CMK (cell line): ENCODE data around the gene FFAR3.
A peak's percentile ranks its signal among the peaks of the same experiment; 100 is the strongest.

Experiments
- DNase-seq: peaks from one replicate; pipeline ENCODE4 v3.0.0-alpha.2; 2010; ENCODE audit warnings: low read depth

The FFAR3 gene, protein sequence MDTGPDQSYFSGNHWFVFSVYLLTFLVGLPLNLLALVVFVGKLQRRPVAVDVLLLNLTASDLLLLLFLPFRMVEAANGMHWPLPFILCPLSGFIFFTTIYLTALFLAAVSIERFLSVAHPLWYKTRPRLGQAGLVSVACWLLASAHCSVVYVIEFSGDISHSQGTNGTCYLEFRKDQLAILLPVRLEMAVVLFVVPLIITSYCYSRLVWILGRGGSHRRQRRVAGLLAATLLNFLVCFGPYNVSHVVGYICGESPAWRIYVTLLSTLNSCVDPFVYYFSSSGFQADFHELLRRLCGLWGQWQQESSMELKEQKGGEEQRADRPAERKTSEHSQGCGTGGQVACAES

DNA sequence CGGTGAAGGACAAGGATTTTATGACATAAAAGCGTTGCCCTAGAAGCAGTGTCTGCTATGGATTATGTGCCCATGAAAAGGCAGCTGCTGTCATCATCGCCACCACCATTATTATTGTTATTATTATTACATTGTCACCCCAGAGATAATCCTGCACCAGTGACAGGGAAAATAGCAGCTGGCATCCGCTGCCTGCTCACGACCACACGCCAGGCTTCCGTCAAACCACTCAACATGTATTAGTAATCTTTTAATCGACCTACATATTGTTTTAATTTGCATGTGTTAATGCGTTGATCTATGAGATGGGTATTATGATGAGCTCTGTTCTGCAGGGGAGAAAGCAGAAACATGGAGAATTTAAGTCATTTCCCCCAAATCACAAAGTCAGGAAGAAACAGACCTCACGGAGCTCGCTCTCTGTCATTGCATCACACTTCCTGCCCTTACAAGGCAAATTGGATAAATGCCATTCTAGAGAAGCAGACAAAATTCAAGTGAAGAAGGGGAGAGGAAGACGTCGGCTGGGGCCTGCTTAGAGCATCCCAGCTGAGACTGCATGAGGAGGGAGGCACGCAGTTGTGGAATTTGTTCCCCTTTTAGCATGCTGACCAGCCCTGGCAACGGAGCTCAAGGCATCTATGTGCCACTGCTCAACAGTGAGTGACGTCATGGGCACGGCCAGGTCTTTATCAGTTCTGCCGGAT lies at the start of gene FFAR3:
FFAR3 (plus strand) TSS at position 594 of the 707 bp plus-strand sequence. CDS start 431 bp downstream, outside the sequence.
- DNase-seq, result no peak

DNA sequence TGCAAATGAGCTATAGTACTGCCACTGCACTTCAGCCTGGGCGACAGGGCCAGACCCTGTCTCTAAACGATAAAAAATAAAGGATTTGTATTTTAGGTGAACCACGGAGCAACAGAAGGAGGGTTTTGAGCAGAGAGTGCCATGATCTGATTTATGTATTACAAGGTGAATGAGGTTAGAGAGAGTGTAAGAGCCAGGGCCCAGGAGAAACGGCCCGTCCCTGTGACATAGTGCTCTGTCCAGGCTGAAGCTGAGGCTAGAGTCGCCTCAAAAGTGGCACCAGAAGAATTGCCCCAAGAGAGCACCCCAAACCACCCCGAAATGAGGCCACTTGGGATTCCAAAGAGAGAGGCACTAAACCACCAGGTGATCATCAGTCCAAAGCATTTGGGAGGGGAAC lies 49.4 kb upstream of the FFAR3 start:
- DNase-seq, result no peak

DNA sequence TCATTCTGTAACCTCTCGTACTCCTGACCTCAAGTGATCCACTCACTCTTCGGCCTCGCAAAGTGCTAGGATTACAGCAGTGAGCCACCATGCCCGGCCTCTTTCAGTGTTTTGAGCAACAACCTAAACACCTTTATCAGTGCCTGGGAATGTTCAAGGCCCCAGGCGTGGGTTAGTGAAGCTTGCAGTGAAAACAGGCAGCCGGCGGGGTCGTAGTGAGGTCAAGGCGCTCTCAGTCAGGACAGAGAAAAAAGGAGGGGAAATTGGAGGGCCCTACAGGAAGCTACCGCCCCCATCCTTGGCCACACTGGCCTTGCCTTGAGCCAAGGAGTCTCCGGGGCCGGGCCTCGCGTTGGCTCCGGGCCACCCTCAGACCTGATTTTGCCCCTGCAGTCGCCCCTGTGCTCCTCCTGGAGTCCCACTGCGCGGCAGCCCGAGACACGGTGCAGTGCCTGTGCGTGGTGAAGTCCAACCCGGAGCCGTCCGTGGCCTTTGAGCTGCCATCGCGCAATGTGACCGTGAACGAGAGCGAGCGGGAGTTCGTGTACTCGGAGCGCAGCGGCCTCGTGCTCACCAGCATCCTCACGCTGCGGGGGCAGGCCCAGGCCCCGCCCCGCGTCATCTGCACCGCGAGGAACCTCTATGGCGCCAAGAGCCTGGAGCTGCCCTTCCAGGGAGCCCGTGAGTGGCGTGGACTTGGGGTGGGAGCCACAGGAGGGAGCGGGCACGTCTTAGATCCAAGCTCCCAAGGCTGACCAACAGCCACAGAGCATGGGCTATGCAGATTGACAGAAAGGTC lies 48.6 kb upstream of the FFAR3 start:
- no peak for DNase-seq

DNA sequence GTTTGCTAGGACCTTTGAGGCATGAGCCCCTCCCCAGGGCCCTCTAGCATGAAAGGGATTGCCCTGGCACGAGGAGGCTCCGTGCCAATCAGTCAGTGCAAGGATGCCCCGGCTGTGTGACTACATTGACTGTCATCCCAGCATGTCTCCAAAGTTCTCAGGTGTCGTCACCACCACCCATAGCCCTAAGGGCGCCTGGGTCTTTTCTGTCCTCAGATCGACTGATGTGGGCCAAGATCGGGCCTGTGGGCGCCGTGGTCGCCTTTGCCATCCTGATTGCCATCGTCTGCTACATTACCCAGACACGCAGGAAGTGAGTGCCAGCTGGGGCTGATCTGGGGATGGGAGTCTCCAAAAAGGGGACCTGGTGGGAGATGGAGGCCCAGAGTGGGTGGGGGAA lies 47.9 kb upstream of the FFAR3 start:
- DNase-seq, result no peak

DNA sequence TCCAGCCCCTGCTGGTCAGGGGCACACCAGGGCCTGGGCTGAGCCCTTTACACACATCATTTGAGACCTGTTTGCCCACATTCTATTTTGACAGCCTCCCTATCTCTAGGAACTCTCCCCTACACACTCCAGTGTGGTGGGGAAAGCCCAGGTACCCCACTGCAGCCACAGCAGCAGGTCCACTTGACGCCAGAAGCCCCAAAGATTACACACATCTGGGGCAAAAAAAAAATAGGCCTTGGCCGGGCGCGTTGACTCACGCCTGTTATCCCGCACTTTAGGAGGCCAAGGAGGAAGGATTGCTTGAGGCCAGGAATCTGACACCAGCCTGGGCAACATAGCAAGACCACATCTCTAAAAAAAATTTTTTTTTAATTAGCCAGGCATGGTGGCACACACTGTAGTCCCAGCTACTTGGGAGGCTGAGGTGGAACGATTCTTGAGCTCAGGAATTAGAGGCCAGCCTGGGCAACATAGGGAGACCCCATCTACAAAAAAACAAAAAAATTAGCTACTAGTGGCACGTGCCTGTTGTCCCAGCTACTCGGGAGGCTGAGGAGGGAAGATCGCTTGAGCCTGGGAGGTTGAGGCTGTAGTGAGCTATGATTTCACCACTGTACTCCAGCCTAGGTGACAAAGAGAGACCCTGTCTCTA lies 47.3 kb upstream of the FFAR3 start:
- DNase-seq, result no peak

DNA sequence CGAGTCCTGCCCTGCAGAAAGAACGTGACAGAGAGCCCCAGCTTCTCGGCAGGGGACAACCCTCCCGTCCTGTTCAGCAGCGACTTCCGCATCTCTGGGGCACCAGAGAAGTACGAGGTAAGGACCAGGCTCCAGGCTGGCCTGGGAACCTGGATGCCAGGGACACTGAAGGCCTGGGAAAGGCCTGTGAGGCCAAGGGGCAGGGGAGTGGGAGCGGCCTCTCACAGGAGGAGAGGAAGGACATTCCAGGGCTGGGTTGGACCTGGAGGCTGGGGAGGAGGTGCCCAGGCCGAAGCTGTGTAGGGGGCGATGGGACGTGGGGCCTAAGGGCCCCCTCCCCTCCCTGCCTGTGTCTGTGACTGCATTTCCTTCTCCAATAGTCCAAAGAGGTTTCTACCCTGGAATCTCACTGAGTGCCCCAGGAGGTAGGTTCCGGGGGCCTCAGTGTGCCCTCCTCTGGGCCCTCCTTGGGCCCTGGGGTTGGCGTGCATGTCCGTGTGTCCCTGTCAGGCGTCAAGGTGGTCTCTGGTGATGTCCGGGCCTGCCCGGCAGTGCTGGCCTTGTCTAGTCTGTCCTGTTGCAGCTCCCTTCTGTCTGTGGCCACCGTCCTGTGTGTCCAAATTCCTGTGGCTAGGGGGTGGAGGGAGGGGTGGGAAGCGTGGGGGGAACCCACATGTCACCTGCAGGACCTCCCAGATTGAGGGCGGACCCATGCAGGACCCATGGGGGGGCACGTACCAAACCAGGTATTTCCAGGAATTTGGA lies 46.2 kb upstream of the FFAR3 start:
- no peak for DNase-seq

DNA sequence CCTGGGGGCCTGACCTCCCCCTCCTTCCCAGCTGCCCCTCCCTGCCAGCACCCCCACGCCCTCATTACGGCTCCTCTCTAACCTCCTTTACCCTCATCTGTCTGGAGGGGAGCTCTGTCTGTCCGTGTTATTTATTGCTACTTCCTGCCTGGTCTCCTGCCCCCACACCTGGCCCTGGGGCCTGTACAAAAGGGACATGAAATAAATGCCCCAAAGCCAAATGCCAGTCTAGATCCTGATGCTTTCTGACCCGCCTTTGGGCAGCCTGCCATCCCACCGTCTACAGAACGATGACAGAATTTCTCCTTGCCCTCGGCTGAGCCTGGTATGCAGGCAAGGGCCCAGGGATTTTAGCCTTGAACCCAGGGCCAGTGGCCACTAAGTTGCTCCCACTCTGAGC lies 44.7 kb upstream of the FFAR3 start:
- no peak for DNase-seq

DNA sequence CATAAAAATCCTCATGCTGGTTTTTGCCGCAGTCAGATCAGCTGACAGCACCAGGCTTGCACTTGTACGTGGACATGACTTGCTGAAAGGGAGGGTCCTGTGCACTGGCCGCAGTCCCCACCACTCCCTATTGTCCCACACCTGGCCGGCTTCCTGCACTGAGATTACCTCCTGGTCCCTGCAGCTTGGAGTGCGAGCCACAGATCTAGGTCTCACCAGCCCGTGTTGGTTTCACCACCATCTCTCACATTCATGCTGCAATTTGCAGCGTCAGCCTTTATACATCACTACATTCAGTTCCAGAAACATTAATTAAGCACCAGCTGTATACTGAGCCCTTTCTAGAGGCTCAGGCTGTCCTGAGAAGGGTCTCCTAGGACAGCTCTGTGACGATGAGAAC lies 44.2 kb upstream of the FFAR3 start:
- no peak for DNase-seq

DNA sequence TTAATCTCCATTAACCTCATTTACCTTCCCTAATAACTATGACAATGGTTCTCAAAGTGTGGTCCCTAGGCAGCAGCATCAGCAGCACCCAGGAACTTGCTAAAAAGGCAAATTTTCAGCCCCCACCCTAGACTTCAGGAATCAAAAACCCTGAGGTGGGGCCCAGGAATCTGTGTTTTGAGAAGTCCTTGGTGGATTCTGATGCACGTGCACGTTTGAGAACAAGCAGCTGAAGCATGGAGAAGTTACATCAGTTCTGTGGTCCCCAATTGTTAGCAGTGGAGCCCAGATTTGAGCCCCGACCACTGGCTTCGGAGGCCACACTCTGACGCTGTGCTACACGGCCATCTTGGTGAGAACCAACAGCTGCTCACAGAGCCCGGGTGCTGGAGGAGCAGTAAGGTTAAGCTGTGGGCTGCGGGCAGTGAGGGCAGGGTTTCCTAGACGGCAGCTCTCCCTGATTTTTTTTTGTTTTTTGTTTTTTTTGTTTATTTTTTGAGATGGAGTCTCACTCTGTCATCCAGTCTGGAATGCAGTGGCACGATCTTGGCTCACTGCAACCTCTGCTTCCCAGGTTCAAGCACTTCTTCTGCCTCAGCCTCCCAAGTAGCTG lies 43.3 kb upstream of the FFAR3 start:
- DNase-seq, result no peak

DNA sequence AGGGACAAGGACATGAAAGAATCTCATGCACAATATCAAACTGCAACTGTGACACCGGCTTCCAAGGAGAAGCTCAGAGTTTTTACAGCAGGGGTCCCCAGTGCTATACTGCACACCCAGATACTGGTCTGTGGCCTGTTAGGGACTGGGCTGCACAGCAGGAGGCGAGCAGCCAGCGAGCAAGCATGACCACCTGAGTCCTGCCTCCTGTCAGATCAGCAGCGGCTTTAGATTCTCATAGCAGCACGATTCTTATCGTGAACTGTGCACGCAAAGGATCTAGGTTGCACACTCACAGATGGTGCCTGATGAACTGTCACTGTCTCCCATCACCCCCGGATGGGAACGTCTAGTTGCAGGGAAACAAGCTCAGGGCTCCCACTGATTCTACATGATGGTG lies 42.4 kb upstream of the FFAR3 start:
- DNase-seq, result no peak

DNA sequence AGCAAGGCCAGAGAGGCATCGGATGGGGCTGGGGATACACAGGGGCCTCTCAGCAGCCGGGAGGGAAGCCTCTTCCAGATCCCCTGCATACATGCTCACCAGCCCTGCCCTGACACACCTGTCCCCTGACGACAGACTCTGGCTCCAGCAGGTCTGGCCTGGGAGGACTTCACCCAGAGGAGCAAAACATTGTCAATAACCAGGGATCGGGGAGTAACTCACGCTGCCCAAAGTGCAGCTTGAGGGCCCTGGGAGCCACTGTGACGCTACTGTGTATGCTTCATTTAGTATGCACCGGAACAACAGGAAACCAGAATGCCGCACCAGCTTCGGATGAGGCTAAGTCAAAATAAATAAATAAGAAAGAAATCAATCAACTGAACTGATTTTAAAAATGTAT lies 41.7 kb upstream of the FFAR3 start:
- DNase-seq, result no peak

DNA sequence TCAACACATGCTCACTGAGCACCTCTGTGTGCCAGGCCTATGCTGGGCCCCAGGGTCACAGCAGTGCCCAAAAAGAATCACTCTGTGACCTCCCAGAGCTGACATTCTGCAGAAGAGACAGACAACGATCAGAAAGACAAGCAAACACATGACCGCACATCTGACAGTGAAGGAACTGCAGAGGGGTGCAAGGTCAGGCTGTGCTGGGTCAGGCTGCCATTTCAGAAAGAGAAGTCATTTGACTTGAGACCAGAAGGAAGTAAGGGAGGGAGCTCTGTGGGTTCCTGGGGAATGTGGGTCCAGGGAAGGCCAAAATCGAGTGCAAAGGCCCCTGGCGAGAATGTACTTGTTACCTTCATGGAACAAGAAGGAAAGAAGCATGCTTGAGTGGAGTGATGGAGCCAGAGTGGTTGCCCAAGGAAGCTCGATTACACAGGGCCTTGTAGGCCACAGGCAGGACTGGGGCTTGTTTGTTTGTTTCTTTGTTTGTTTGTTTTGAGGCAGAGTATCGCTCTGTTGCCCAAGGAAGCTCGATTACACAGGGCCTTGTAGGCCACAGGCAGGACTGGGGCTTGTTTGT lies 40.7 kb upstream of the FFAR3 start:
- peak; percentile 40 for DNase-seq

DNA sequence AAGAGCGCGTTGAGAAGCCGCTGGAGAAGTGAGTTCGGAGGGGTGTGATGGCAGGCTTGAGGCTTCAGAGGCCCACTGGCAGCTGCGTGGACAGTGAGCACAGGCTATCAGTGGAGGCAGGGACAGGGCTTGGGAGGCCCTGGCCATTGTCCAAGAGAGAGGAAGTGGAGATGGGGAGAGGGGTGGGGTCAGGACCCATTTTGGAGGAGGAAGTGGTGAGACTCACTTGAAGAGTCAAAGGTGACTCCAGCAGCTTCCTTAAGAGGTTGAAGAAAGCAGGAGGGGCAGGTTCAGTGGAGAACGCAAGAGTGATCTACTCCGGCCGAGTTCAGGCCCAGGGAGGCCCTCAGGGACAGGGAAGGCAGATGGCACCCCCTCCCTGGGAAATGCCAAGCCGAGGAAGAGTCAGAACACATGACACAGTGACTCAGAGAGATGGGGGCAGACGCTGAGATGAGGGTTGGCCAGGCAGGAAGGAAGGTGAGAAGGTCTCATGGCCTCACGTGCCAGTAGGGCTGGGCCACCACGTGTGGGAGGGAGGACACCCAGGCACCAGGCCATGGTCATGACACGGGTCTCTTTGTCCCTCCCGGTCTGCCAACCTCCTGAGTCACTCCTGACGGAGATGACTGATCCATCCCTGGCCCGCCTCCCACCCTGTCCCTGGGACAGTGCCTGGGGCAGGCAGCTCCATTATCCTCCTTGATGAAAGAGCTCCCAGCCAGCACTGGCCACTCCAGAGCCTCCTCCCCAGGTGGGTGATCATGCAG lies 39.4 kb upstream of the FFAR3 start:
- peak; percentile 53 for DNase-seq

DNA sequence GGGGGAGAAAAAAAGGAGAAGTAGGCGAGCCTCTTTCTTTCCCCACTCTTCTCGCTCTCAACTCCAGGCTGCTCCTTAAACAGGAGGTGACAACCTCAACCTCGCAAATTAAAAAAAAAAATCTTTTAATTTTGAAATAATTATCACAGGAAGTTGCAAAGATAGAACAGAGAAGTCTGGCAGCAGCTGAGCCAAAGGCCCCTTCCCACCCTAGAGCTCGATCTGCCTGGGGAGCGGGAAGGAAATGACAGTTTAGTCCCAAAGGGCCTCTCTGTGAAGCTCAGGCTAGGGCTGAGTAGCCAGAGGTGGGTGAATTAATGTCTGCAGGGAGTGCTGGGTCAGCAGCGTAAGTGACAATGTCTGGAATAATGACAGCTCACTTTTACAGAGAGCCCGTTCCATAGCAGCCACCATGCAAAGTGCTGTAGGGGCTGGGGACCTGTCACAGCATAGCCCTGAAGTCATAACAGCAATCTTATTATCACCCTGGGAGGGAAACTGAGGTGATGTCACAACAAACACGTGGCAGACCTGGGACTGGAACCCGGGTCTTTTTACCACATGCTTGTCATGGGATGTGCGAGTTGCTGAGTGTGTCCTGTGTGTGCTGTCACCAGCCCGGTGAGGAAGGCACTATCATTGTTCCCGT lies 38.1 kb upstream of the FFAR3 start:
- DNase-seq, result no peak

DNA sequence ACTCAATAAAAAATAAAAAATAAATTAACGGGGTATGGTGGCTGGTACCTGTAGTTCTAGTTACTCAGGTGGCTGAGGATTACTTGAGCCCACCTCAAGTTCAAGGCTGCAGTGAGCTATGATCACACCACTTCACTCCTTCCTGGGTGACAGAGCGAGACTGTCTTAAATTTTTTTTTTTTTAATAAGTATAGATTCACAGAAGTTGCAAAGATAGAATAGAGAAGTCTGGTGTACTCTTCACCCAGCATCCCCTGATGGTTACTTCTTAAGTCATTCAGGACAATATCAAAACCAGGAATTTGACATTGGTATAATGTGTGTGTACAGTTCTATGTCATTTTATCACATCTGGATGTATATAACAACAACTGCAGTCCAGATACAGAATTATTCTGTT lies 37.0 kb upstream of the FFAR3 start:
- DNase-seq, result no peak

DNA sequence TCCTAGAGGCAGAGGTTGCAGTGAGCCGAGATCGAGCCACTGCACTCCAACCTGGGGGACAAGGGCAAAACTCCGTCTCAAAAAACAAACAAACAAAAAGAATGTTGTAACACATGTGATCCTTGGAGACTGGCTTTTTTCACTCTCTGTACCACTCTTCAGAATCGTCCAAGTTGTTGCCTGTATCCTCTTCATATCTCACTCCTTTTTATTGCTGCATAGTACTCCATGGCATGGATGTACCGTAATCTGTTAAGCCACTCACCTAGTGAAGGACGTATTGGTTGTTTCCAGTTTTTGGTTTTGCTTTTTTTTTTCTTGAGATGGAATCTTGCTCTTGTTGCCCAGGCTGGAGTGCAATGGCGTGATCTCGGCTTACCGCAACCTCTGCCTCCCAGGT lies 36.2 kb upstream of the FFAR3 start:
- no peak for DNase-seq

DNA sequence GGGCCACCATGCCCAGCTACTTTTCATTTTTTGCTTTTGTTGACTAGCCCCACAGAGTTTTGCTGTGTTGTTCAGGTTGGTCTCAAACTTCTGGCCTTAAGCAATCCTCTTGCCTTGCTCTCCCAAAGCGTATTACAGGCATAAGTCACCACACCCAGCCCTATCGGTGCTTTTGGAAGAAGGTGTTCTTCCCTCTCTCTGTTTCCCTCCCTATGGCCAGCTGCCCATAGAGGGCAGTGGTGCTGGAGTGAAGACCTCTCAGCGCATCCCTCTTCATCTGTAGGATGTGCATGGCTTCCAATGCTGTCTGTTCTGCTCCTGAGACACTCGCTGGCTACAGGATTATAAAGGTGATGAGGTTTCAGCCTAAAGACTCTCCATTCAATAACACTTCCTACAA lies 30.6 kb upstream of the FFAR3 start:
- DNase-seq, result no peak

DNA sequence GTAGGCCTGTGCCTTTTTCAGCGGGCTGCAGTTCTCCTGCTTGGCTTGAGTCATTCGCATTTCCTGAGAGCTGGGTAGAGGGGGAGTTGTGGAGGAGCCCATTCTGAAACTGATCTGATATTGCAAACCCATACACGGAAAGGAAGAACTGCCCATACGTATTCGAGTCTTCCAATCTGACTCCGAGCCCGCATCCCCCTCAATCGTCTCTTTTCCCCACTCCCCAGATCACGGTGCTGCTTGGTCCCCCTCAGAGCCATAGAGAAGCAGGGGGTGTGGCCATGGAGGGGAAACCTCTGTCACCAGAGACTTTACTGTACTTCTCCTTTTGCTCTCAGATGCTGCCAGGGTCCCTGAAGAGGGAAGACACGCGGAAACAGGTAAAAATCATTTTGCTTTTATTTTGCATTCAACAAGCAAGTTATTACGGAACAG lies 29.4 kb upstream of the FFAR3 start, which contains the start of gene CD22:
CD22 (plus strand) TSS at position 337 of the 435 bp plus-strand sequence. CDS start 2,854 bp downstream, outside the sequence.
- DNase-seq, result no peak

DNA sequence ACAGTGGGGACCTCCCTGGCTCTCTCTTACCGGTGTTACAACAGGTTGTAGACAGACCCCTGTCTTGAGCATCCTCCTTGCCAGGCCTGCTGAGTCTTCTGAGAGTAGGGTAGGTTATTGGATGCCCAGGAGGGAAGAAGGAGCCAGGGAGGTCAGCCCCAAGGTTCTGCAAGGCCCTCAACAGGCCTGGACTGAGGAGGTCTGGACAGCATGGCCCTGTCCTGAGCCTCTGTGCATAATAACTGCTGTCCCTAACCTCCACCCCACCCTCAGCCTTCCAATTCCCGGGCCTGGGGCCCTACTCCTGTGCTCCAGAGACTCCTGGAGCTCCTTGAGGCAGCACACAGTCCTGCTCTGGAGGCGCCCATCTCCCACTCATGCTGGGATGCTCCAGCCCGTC lies 28.9 kb upstream of the FFAR3 start:
- no peak for DNase-seq
